DOHH2 (cell line): ENCODE measurements around the gene BCAS1.

Source experiments
- EZH2phosphoT487 ChIP-seq: fragments of 200-600 bp; sonication (generic); IDR thresholded peaks from 2 replicates; pipeline ENCODE4 v1.6.1; 2017; ENCODE audit warnings: borderline replicate concordance, mild to moderate bottlenecking, antibody characterized with exemption, low read length, moderate library complexity, mixed read lengths
- TF ChIP-seq, protein P1 (sequence below): fragments of 200-600 bp; sonication (generic); IDR thresholded peaks from one replicate; pipeline ENCODE4 v1.5.1; 2014; ENCODE audit warnings: antibody characterized with exemption, mild to moderate bottlenecking, low read depth, low read length; ENCODE audit not compliant: poor library complexity, severe bottlenecking

DNA sequence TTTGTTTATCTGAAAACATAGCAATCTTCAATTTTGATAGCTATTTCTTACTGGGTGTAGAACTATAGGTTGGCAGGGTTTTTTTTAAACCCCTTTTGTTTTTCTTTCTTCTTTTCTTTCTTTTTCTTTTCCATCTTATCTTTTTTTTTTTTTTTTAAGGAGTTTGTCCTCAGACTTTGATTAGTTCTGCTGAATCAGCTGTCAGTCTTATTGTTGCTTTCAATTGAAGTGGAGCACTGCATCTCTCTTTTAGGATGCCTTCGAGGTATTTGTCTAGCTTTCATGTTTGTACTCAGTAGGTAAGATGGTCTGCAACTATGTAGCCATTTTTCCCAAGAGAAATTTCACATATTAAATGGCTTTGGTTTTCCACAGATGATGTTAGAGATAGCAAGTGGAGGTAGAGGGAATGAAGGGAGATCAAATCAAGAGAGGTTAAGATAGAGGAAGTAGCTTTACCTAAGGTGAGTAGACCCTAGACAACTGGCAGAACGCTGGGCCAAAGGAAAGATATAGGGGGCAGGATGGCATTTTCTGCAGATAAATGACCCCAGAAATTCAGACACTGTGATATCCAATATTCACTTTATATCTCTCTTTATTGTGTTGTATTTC is 137.1 kb downstream of the BCAS1 start:
- TF ChIP-seq, protein P1, sequence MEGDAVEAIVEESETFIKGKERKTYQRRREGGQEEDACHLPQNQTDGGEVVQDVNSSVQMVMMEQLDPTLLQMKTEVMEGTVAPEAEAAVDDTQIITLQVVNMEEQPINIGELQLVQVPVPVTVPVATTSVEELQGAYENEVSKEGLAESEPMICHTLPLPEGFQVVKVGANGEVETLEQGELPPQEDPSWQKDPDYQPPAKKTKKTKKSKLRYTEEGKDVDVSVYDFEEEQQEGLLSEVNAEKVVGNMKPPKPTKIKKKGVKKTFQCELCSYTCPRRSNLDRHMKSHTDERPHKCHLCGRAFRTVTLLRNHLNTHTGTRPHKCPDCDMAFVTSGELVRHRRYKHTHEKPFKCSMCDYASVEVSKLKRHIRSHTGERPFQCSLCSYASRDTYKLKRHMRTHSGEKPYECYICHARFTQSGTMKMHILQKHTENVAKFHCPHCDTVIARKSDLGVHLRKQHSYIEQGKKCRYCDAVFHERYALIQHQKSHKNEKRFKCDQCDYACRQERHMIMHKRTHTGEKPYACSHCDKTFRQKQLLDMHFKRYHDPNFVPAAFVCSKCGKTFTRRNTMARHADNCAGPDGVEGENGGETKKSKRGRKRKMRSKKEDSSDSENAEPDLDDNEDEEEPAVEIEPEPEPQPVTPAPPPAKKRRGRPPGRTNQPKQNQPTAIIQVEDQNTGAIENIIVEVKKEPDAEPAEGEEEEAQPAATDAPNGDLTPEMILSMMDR, result no peak
- no peak for TF ChIP-seq EZH2phosphoT487
